Smooth muscle cell (in vitro differentiated cells): ENCODE data around the gene ARHGAP22. TPM values are rescaled to one million over a fixed set of nuclear protein-coding genes. Genes with fewer than 3 reads are reported as not detected.

Source experiments
- DNase-seq: peaks from one replicate; lab custom pipeline; 2025; ENCODE audit not compliant: unreplicated experiment; lab: John Stamatoyannopoulos, UW
- H2AFZ ChIP-seq: fragments of 200-600 bp; sonication (generic); 2 replicates; pipeline ENCODE4 v1.6.0; 2016; ENCODE audit warnings: antibody characterized with exemption, low read depth, mild to moderate bottlenecking
- H3F3A ChIP-seq: fragments of 200-600 bp; sonication (generic); 2 replicates; pipeline ENCODE4 v1.6.0; 2017; ENCODE audit warnings: antibody characterized with exemption, low read depth
- H3K27ac ChIP-seq: fragments of 200-600 bp; sonication (generic); 2 replicates; pipeline ENCODE4 v1.5.1; 2016; ENCODE audit warnings: low read depth, mild to moderate bottlenecking
- H3K27me3 ChIP-seq: fragments of 200-600 bp; sonication (generic); 2 replicates; pipeline ENCODE4 v1.6.1; 2016; ENCODE audit warnings: low read depth, mild to moderate bottlenecking
- H3K36me3 ChIP-seq: fragments of 200-600 bp; sonication (generic); 2 replicates; pipeline ENCODE4 v1.5.1; 2016; ENCODE audit warnings: low read depth
- H3K4me1 ChIP-seq: fragments of 200-600 bp; sonication (generic); 2 replicates; pipeline ENCODE4 v1.5.1; 2016; ENCODE audit warnings: low read depth
- H3K4me2 ChIP-seq: fragments of 200-600 bp; sonication (generic); 2 replicates; pipeline ENCODE4 v1.6.0; 2016; ENCODE audit warnings: mild to moderate bottlenecking
- H3K4me3 ChIP-seq: fragments of 200-600 bp; sonication (generic); 2 replicates; pipeline ENCODE4 v1.5.1; 2016; ENCODE audit warnings: mild to moderate bottlenecking
- H3K79me2 ChIP-seq: fragments of 200-600 bp; sonication (generic); 2 replicates; pipeline ENCODE4 v1.6.0; 2016; ENCODE audit warnings: low read depth, mild to moderate bottlenecking
- H3K9ac ChIP-seq: fragments of 200-600 bp; sonication (generic); 2 replicates; pipeline ENCODE4 v1.6.0; 2016; ENCODE audit warnings: low read depth
- H3K9me3 ChIP-seq: fragments of 200-600 bp; sonication (generic); replicated peaks from 2 replicates; pipeline ENCODE4 v1.5.1; 2016; ENCODE audit warnings: low read depth
- H4K20me1 ChIP-seq: fragments of 200-600 bp; sonication (generic); 2 replicates; pipeline ENCODE4 v1.6.0; 2016; ENCODE audit warnings: low read depth
- WGBS: methylation state at CpG from one replicate; pipeline ENCODE4 v1.1.7; 2016; ENCODE audit warnings: low lambda C conversion rate; 5-methylcytosine and 5-hydroxymethylcytosine counted together
- polyA plus RNA-seq: library from polyadenylated mRNA; unstranded; fragments of >200 nt; fragmentation: Nextera tagmentation; extraction: Ambion mirVana; gene quantifications from 2 replicates; pipeline ENCODE4 v1.2.1, GENCODE V29; 2016
- total RNA-seq: library from RNA; depleted of rRNA; stranded (reverse); fragments of >200 nt; gene quantifications from 2 replicates; pipeline ENCODE4 v1.2.3, GENCODE V29; 2014
- TF ChIP-seq, protein P1 (sequence below): fragments of 200-600 bp; sonication (generic); IDR thresholded peaks from 2 replicates; pipeline ENCODE4 v1.5.1; 2017; ENCODE audit warnings: borderline replicate concordance, mild to moderate bottlenecking, antibody characterized with exemption; ENCODE audit not compliant: insufficient read depth, poor library complexity, severe bottlenecking

ARHGAP22 gene
- total and polyA plus RNA-seq, 2 experiments from 2014 or later, result 1.8 to 8.8 TPM

DNA sequence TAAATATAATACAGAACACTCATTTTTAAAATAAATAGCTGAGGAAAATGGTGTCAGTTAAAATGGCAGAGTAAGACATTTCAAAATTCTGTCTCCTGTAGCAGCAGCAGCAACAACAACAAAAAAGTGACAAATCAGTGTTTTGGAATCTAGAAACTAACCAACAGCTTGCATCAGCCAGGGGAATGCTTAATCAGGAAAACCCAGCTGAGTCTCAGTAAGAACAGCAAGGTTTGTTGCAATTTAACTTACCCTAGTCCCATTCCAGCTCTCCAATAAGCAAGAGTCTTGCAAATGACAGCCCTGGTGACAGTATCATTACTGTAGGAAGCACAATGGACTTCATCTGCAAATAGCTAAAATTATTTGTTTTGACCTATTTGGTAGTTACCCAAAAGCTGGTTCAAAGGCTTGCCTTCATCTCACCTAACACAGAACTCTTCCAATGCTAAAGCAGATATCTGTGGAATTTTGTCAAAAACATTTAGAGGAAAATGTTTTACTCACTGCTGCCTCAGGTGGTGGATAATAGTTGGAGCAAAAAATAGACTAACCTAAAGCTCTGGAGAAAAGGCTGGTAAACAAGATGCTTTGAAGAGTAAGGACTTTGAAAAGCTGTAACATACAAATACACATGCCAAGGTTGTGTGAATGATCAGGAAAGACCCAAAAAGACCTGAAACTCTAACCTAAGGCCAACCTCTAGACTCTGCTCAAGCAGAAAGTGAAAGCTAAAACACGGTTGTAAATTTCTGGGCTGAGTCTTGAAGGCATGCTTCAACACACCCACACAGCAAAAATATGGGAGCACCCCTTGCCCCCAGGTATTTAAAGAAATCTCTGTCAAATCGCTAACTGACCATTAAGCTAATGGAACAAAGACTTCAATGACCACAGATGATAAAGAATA, 9.9 kb upstream of the ARHGAP22 start:
- no peak overlapping the region for H3K4me2 ChIP-seq
- H3K9me3 ChIP-seq, result peaks cover 5% of the 10 kb centered on the region
- H3K4me1 ChIP-seq, result no peaks in the 10 kb centered on the region
- no peaks in the 10 kb centered on the region for H3K79me2 ChIP-seq
- H3K36me3 ChIP-seq, result no peaks in the 10 kb centered on the region
- H3K27me3 ChIP-seq, result peaks cover 5% of the 10 kb centered on the region
- no peak overlapping the region for H3K9ac ChIP-seq
- H3F3A ChIP-seq, result no peaks in the 10 kb centered on the region
- no peaks in the 10 kb centered on the region for H4K20me1 ChIP-seq
- H3K4me3 ChIP-seq, result no peak overlapping the region
- no peak overlapping the region for H3K27ac ChIP-seq
- TF ChIP-seq, protein P1, sequence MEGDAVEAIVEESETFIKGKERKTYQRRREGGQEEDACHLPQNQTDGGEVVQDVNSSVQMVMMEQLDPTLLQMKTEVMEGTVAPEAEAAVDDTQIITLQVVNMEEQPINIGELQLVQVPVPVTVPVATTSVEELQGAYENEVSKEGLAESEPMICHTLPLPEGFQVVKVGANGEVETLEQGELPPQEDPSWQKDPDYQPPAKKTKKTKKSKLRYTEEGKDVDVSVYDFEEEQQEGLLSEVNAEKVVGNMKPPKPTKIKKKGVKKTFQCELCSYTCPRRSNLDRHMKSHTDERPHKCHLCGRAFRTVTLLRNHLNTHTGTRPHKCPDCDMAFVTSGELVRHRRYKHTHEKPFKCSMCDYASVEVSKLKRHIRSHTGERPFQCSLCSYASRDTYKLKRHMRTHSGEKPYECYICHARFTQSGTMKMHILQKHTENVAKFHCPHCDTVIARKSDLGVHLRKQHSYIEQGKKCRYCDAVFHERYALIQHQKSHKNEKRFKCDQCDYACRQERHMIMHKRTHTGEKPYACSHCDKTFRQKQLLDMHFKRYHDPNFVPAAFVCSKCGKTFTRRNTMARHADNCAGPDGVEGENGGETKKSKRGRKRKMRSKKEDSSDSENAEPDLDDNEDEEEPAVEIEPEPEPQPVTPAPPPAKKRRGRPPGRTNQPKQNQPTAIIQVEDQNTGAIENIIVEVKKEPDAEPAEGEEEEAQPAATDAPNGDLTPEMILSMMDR, result peak; percentile 22
- WGBS, result 82% methylated on average over 2 of the region's 2 CpGs
- no peak overlapping the region for H2AFZ ChIP-seq
- no peak for DNase-seq

DNA sequence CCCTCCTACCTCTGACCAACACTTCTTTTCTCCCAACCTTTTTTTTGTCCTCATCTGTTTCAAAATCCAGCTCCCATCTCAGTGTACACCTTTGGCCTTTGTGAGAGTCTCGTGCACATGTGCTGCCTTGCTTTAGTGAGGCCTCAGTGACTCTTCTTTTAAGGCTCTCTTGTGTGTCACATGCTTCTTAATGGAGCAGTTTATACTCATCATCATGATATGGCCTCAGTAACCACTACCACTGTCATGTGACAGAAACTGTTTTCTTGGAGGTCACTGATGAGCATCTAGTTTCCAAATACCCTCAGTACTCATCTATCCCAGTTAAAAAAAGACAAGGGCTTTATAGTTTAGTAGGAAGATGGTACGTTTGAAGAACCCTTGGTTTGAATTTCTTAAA, 8.1 kb upstream of the ARHGAP22 start:
- no peaks in the 10 kb centered on the region for H4K20me1 ChIP-seq
- 86% methylated on average over 2 of the region's 2 CpGs for WGBS
- TF ChIP-seq, protein P1, result no peak
- H3K4me1 ChIP-seq, result no peaks in the 10 kb centered on the region
- peaks cover 5% of the 10 kb centered on the region for H3K9me3 ChIP-seq
- no peaks in the 10 kb centered on the region for H3K79me2 ChIP-seq
- H3K4me2 ChIP-seq, result no peak overlapping the region
- H3K4me3 ChIP-seq, result no peak overlapping the region
- no peak for DNase-seq
- H3K27me3 ChIP-seq, result peaks cover 5% of the 10 kb centered on the region
- H3K9ac ChIP-seq, result no peak overlapping the region
- no peaks in the 10 kb centered on the region for H3K36me3 ChIP-seq
- H3F3A ChIP-seq, result no peaks in the 10 kb centered on the region
- no peak overlapping the region for H2AFZ ChIP-seq
- H3K27ac ChIP-seq, result no peak overlapping the region

DNA sequence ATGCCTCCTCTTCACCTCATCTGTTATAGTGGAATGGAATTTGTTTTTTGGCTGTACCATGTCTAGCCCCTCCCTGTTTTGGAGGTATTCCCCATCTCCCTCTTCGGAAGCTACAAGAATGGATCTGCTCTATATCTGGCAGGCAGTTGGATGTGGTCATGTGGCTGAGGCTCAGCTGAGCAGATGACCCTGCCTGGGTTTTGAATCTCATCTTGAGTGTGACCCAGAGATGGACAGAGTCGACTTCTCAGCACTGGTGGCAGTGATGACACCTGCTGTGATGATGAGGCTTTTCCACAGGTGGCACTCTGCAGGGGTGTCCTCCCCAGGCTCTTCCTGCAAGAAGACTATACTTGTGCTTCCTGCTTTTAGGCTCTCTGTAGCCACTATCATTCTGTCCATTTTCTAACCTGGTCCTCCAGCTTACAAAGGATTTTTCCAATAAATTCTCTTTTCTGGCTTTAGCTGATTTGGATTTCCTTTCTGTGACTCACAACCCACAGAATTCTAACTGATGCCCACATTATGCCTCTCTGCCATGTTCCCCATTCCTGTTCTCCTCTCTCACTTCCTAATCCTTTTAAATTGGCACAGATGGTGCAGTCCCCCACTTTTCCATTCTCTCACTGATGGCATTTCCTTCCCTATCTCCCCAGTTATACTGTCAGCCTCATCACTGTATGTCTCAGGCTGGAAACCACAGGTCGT, 7.5 kb upstream of the ARHGAP22 start:
- TF ChIP-seq, protein P1, result no peak
- Histone ChIP-seq H3K4me3 (no peak overlapping the region), H3F3A (no peaks in the 10 kb centered on the region), H4K20me1 (no peaks in the 10 kb centered on the region), H3K9ac (no peak overlapping the region), H3K4me2 (no peak overlapping the region), H3K36me3 (no peaks in the 10 kb centered on the region), H3K79me2 (no peaks in the 10 kb centered on the region), H3K27ac (no peak overlapping the region), H3K4me1 (no peaks in the 10 kb centered on the region), H3K9me3 (peaks cover 5% of the 10 kb centered on the region), H3K27me3 (peaks cover 5% of the 10 kb centered on the region), H2AFZ (no peak overlapping the region)
- 86% methylated on average over 3 of the region's 3 CpGs for WGBS
- no peak for DNase-seq
